Ovary (tissue), 3 donors: ENCODE measurements around the gene TVP23C.

Experiments used
- EP300 ChIP-seq: sonication (generic); formaldehyde crosslinking; IDR thresholded peaks from one replicate; pipeline ENCODE4 v1.6.1; 2017; ENCODE audit warnings: antibody characterized with exemption
- POLR2A ChIP-seq: fragments of 450-650 bp; IDR thresholded peaks from one replicate; pipeline ENCODE4 v1.6.1; 2017; ENCODE audit warnings: antibody characterized with exemption, mild to moderate bottlenecking, moderate library complexity
- TF ChIP-seq, protein P1 (sequence below), 3 donors: fragments of 450-650 bp in 2 of 3; fragments of 200-600 bp in 1 of 3; IDR thresholded peaks; one replicate each; pipeline versions ENCODE4 v1.5.1 to v1.8.0; 2016 to 2022; ENCODE audit warnings: antibody characterized with exemption in 3 of 3, mild to moderate bottlenecking in 1 of 3
- donor health status: DM: no; HTN: no; CAD: no.

DNA sequence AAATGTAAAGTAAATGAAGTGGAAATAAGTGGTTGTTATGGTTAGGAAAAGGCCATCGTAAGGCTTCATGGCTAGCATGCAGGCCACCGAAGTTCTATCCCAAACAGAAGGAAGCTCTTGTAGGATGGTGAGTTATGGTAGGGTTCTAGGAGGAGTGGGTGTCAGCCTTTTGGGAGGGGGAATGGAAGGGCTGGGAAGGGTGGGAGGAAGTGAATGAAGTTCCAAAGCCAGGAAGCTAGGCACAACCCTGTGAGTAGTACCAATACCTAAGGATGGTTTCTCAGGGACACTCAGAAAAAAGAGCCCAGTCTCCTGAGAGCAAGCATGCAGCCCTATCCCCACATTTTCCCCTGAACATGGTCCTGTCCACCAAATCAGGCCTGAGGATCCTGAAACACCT is 59.6 kb downstream of the TVP23C start:
- TF ChIP-seq, protein P1, sequence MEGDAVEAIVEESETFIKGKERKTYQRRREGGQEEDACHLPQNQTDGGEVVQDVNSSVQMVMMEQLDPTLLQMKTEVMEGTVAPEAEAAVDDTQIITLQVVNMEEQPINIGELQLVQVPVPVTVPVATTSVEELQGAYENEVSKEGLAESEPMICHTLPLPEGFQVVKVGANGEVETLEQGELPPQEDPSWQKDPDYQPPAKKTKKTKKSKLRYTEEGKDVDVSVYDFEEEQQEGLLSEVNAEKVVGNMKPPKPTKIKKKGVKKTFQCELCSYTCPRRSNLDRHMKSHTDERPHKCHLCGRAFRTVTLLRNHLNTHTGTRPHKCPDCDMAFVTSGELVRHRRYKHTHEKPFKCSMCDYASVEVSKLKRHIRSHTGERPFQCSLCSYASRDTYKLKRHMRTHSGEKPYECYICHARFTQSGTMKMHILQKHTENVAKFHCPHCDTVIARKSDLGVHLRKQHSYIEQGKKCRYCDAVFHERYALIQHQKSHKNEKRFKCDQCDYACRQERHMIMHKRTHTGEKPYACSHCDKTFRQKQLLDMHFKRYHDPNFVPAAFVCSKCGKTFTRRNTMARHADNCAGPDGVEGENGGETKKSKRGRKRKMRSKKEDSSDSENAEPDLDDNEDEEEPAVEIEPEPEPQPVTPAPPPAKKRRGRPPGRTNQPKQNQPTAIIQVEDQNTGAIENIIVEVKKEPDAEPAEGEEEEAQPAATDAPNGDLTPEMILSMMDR (IDR thresholded peaks at IDR 0.05): no peak
- TF ChIP-seq POLR2A (no peak), EP300 (no peak)
